Daoy (cell line): ENCODE measurements around the gene TBC1D3. TPM values are rescaled to one million over a fixed set of nuclear protein-coding genes. Genes with fewer than 3 reads are reported as not detected.
"Not testable (repeated sequence)": the region's sequence is repeated elsewhere in the genome, so short reads cannot be mapped to it uniquely, and the experiment has no call there.

Experiments used
- DNase-seq: peaks from one replicate; pipeline ENCODE4 v3.0.0-alpha.2; 2015; ENCODE audit warnings: low read depth
- total RNA-seq: library from RNA; depleted of rRNA; stranded (reverse); fragments of >200 nt; shearing (Covaris generic); gene quantifications from 2 replicates; pipeline ENCODE4 v1.2.3, GENCODE V29; 2014; rRNA removed

The TBC1D3 gene
- total RNA-seq, result 0.69 and 1.1 TPM in 2 replicates

DNA sequence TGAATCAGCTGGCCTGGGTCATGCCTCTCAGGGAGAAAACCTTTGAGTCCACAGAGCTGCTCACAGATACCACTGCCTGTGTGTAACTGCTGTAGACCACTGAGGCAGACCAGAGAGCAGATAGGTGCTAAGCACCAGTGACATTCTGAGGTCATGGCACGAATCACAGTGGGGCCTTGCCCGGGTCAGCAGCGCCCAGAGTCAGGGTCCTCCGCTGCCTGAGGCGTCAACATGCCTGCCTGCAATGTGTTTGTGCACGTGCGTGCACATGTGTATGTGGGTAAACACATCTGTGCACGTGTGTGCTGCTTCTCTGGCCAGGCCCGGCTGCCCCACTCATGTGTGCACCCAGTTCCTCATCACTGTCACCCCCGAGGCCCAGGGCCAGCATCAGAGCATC, at the start of gene TBC1D3:
TBC1D3 (minus strand) TSS at position 101 of the 400 bp plus-strand sequence. CDS start 1,526 bp downstream, outside the sequence.
- DNase-seq, result not testable (repeated sequence)

DNA sequence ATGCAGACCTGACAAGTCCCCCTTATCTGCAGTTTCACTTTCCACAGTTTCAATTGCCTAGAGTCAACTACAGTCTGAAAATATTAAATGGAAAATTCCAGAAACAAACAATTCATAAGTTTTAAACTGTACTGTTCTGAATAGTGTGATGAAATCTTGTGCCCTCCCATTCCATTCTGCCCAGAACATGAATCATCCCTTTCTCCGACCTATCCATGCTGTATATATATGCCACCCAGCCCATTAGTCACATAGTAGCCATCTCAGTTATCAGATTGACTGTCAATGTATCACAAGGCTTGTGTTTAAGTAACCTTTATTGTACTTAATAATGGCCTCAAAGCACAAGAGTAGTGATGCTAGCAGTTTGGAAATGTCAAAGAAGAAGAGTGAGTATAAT, 40.4 kb upstream of the TBC1D3 start:
- not testable (repeated sequence) for DNase-seq

DNA sequence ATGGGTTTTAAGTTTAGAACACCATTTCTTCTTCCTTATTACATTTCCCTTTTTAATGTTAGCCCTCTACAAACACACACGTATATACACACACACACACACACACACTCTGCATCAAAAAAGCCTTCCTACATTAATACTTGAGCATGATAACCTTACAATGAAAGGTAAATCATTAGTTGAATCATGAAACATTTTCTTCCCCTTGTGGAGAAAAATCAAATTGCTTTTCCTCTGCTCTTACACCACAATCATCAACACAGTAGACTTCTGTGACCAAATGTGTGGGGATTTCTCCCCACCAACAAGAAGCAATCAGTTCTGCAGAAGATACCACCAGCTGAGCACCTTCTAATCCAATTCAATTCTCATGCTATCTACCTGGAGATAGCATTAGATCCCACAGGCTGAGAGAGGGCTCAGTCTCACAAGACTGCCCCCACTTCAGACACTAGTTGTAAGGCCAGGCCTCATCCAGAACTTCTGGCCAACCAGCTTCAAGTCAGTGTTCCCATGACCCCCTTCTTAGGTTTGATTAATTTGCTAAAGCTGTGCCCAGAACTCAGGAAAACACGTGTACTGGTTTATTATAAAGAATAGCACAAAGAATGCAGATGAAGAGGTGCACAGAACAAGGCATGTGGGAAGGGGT, 33.6 kb upstream of the TBC1D3 start:
- not testable (repeated sequence) for DNase-seq

DNA sequence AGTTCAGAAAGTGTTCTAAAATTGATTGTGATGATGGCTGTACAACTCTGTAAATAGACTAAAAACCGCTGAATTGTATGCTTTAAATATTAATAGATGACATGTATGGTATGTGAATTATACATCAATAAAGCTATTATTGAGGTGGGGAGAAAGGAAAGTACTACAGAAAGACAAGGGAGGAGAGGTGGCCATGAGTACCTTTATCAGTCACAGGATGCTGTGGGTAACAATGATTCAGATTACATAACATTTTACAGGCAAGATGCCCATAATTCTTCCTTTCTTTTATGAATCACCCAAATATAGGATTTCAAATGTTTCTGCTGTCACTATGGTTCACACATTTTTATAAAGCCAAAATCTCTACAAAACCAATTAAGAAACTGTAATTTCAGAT, 28.5 kb upstream of the TBC1D3 start:
- not testable (repeated sequence) for DNase-seq

- DNase-seq, result not testable (repeated sequence)
Observed at GRCh38 chr17:38200271-38200670, 7.9 kb upstream of the TBC1D3 start.

DNA sequence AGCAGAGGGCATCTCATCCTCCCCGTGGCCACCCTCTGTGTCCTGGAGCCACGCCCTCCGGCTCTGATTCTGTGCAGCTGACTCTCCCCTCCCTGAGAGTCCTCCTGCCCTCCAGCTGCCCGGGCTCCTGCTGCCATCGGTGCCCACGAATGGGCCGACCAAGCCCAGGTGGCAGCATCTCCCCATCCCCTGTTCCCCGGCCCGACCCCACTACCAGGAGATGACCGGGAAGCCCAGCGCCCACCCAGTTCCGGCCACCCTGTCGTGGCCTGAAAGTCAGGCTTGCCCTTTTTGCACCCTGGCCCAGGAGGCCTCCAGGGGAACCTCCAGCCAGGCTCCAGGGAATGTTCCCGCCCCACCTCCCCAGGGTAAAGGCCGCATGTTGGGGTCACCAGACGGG, 57.5 kb downstream of the TBC1D3 start:
- not testable (repeated sequence) for DNase-seq

Other genes with a start within 250 kb of the TBC1D3 start
- not detected in 2 replicates for gene TBC1D3L, start 203.5 kb downstream of the TBC1D3 start, total RNA-seq
- gene TBC1D3D, start 188.6 kb downstream of the TBC1D3 start, total RNA-seq, result 0.29 TPM in 1 of 2 replicates, not detected in the other
- gene TBC1D3C, start 123.9 kb downstream of the TBC1D3 start, total RNA-seq, result 0.69 and 1.1 TPM in 2 replicates
- not detected in 2 replicates for gene TBC1D3E, start 64.6 kb downstream of the TBC1D3 start, total RNA-seq
- gene MRPL45, start 104.6 kb upstream of the TBC1D3 start, total RNA-seq, result 39.9 and 51.7 TPM in 2 replicates
- under 0.01 and 0.11 TPM in 2 replicates for gene GPR179, start 151.4 kb upstream of the TBC1D3 start, total RNA-seq
- 5.1 and 10.1 TPM in 2 replicates for gene SOCS7, start 159.3 kb upstream of the TBC1D3 start, total RNA-seq
- 4.1 and 7.1 TPM in 2 replicates for gene ARHGAP23, start 235.9 kb upstream of the TBC1D3 start, total RNA-seq